WTC11 (cell line): Measurements from ENCODE around the gene EDAR. TPM values are rescaled to one million over a fixed set of nuclear protein-coding genes. Genes with fewer than 3 reads are reported as not detected.

ENCODE experiments used
- ATAC-seq: fragments of 200-7000 bp; cut with Tn5 transposase; 2 replicates; pipeline ENCODE4 v1.10.0; 2021; ENCODE audit warnings: mild to moderate bottlenecking, moderate library complexity
- CTCF ChIA-PET: fragments of 300-600 bp; sonication (Branson Sonifier 250); formaldehyde crosslinking; loops from one replicate; lab custom pipeline; 2021; ENCODE audit warnings: antibody characterized with exemption; lab: Charles Lee
- POLR2A ChIA-PET: fragments of 350-600 bp; sonication (Branson Sonifier 250); formaldehyde crosslinking; loops from one replicate; lab custom pipeline; 2021; ENCODE audit warnings: antibody characterized with exemption; lab: Charles Lee
- DNase-seq: peaks from one replicate; pipeline ENCODE4 v3.0.0; 2021; ENCODE audit warnings: low spot score
- H3K27ac Mint-ChIP-seq: 2 replicates; pipeline ENCODE4 v1.8.0; 2021; ENCODE audit warnings: mixed read lengths
- H3K27me3 Mint-ChIP-seq: 2 replicates; pipeline ENCODE4 v1.8.0; 2021; ENCODE audit warnings: low read depth, mild to moderate bottlenecking, moderate library complexity, mixed read lengths
- H3K36me3 Mint-ChIP-seq: 2 replicates; pipeline ENCODE4 v1.8.0; 2021; ENCODE audit warnings: mixed read lengths
- H3K4me1 Mint-ChIP-seq: 2 replicates; pipeline ENCODE4 v1.8.0; 2022; ENCODE audit warnings: mixed read lengths
- H3K4me3 Mint-ChIP-seq: 2 replicates; pipeline ENCODE4 v1.8.0; 2021; ENCODE audit warnings: mild to moderate bottlenecking, moderate library complexity, mixed read lengths
- H3K9me3 Mint-ChIP-seq: 2 replicates; pipeline ENCODE4 v1.8.0; 2021; ENCODE audit warnings: mixed read lengths
- ATF1 ChIP-seq: sonication (generic); formaldehyde crosslinking; IDR thresholded peaks from 2 replicates; pipeline ENCODE4 v1.8.1; 2023; ENCODE audit warnings: mild to moderate bottlenecking, moderate library complexity, missing genetic modification reagents
- FOXK1 ChIP-seq: sonication (generic); formaldehyde crosslinking; IDR thresholded peaks from 2 replicates; pipeline ENCODE4 v1.8.0; 2022; ENCODE audit warnings: mild to moderate bottlenecking, moderate library complexity, missing genetic modification reagents
- FOXP1 ChIP-seq: sonication (generic); formaldehyde crosslinking; IDR thresholded peaks from 2 replicates; pipeline ENCODE4 v1.8.0; 2022; ENCODE audit warnings: missing genetic modification reagents, mild to moderate bottlenecking, moderate library complexity, borderline replicate concordance
- JAZF1 ChIP-seq: fragments of 250-450 bp; sonication (Bioruptor Pico); IDR thresholded peaks from 2 replicates; pipeline ENCODE4 v1.9.0; 2021; ENCODE audit warnings: moderate library complexity, mild to moderate bottlenecking, inconsistent platforms
- NFE2L1 ChIP-seq: sonication (generic); formaldehyde crosslinking; IDR thresholded peaks from 2 replicates; pipeline ENCODE4 v1.8.1; 2023; ENCODE audit warnings: missing genetic modification reagents
- SMAD4 ChIP-seq: sonication (generic); formaldehyde crosslinking; IDR thresholded peaks from 2 replicates; pipeline ENCODE4 v1.8.0; 2022; ENCODE audit warnings: mild to moderate bottlenecking, missing genetic modification reagents
- SOX15 ChIP-seq: fragments of 250-450 bp; sonication (Bioruptor Pico); IDR thresholded peaks from 2 replicates; pipeline ENCODE4 v1.9.0; 2021; ENCODE audit warnings: mild to moderate bottlenecking
- TEAD4 ChIP-seq: sonication (generic); formaldehyde crosslinking; IDR thresholded peaks from 2 replicates; pipeline ENCODE4 v1.8.0; 2022; ENCODE audit warnings: mild to moderate bottlenecking, missing genetic modification reagents
- TP53 ChIP-seq: sonication (generic); formaldehyde crosslinking; IDR thresholded peaks from 2 replicates; pipeline ENCODE4 v1.8.1; 2023; ENCODE audit warnings: mild to moderate bottlenecking, missing genetic modification reagents
- total RNA-seq: library from RNA; stranded (reverse); gene quantifications from 3 replicates; pipeline ENCODE4 v1.2.3, GENCODE V29; 2021
- TF ChIP-seq, protein P1 (sequence below): fragments of 250-450 bp; sonication (Bioruptor Pico); IDR thresholded peaks from 2 replicates; pipeline ENCODE4 v1.8.0; 2021; ENCODE audit warnings: mild to moderate bottlenecking
- TF ChIP-seq, protein P2 (sequence below): sonication (generic); formaldehyde crosslinking; conservative IDR thresholded peaks from 2 replicates; pipeline ENCODE4 v1.8.1; 2023; ENCODE audit warnings: mild to moderate bottlenecking, low read depth, missing genetic modification reagents, moderate library complexity
- TF ChIP-seq, protein P3 (sequence below): fragments of 250-450 bp; sonication (Bioruptor Pico); IDR thresholded peaks from 2 replicates; pipeline ENCODE4 v1.9.0; 2021; ENCODE audit warnings: mild to moderate bottlenecking, borderline replicate concordance
- TF ChIP-seq, protein P4 (sequence below): sonication (generic); formaldehyde crosslinking; IDR thresholded peaks from 2 replicates; pipeline ENCODE4 v1.8.1; 2023; ENCODE audit warnings: mild to moderate bottlenecking, missing genetic modification reagents, borderline replicate concordance
- TF ChIP-seq, protein P5 (sequence below): sonication (generic); formaldehyde crosslinking; IDR thresholded peaks from 2 replicates; pipeline ENCODE4 v1.8.0; 2023; ENCODE audit warnings: missing genetic modification reagents
- TF ChIP-seq, protein P6 (sequence below): fragments of 250-450 bp; sonication (Bioruptor Pico); conservative IDR thresholded peaks from 2 replicates; pipeline ENCODE4 v1.9.0; 2021; ENCODE audit warnings: mild to moderate bottlenecking
- TF ChIP-seq, protein P7 (sequence below): sonication (generic); formaldehyde crosslinking; IDR thresholded peaks from 2 replicates; pipeline ENCODE4 v1.8.0; 2022; ENCODE audit warnings: mild to moderate bottlenecking, missing genetic modification reagents

Gene EDAR
- total RNA-seq, 1 experiment from 2014 or later, result not detected

DNA sequence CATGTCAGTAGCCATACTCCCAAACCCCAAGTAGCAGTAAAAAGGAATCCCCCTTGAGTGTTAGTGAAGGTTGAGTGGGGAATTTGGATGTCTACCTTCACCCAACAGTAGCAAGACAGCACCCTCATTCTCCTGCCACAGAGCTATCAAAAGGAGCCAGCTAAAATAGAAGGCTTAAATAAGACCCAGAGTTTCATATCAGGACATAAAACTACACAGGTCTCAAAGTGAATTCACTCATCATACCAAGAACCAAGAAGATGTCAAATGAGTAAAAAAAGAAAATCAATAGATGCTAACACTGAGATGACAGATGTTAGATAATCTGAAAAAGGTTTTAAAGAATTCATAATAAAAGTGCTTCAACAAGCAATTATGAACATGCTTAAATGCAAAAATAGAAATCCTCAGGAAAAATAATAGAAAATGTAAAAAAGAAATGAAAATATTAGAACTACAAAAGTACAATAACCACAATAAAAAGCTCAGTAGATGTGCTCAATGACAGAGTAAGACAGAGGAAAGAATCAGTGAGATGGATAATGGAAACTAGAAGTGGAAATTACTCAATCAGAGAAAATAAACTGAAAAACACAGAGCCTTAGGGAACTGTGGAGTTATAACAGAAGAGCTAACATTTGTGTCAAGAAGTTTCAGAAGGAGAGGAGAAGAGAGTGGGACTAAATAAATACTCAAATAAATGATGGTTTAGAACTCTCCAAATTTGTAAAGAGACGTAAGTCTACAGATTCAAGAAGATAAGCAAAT is 90.5 kb downstream of the EDAR start:
- no peaks in the 10 kb centered on the region; the same call in 1 of the 2 replicates for H3K36me3 Mint-ChIP-seq
- peaks cover 8% of the 10 kb centered on the region for H3K9me3 Mint-ChIP-seq
- H3K4me3 Mint-ChIP-seq, result no peak overlapping the region
- peaks cover 11% of the 10 kb centered on the region for H3K4me1 Mint-ChIP-seq
- DNase-seq (no peak), ATAC-seq (no peak)
- TF ChIP-seq, protein P1, sequence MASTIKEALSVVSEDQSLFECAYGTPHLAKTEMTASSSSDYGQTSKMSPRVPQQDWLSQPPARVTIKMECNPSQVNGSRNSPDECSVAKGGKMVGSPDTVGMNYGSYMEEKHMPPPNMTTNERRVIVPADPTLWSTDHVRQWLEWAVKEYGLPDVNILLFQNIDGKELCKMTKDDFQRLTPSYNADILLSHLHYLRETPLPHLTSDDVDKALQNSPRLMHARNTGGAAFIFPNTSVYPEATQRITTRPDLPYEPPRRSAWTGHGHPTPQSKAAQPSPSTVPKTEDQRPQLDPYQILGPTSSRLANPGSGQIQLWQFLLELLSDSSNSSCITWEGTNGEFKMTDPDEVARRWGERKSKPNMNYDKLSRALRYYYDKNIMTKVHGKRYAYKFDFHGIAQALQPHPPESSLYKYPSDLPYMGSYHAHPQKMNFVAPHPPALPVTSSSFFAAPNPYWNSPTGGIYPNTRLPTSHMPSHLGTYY (CRISPR knock-in tag), result no peak
- TF ChIP-seq SMAD4 (no peak), FOXK1 (CRISPR knock-in tag) (no peak), NFE2L1 (CRISPR knock-in tag) (no peak), SOX15 (CRISPR knock-in tag) (no peak), FOXP1 (CRISPR knock-in tag) (no peak), TP53 (no peak), TEAD4 (CRISPR knock-in tag) (no peak), ATF1 (CRISPR knock-in tag) (no peak), JAZF1 (CRISPR knock-in tag) (no peak)
- TF ChIP-seq, protein P2, sequence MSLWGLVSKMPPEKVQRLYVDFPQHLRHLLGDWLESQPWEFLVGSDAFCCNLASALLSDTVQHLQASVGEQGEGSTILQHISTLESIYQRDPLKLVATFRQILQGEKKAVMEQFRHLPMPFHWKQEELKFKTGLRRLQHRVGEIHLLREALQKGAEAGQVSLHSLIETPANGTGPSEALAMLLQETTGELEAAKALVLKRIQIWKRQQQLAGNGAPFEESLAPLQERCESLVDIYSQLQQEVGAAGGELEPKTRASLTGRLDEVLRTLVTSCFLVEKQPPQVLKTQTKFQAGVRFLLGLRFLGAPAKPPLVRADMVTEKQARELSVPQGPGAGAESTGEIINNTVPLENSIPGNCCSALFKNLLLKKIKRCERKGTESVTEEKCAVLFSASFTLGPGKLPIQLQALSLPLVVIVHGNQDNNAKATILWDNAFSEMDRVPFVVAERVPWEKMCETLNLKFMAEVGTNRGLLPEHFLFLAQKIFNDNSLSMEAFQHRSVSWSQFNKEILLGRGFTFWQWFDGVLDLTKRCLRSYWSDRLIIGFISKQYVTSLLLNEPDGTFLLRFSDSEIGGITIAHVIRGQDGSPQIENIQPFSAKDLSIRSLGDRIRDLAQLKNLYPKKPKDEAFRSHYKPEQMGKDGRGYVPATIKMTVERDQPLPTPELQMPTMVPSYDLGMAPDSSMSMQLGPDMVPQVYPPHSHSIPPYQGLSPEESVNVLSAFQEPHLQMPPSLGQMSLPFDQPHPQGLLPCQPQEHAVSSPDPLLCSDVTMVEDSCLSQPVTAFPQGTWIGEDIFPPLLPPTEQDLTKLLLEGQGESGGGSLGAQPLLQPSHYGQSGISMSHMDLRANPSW (CRISPR knock-in tag), result no peak
- TF ChIP-seq, protein P3, sequence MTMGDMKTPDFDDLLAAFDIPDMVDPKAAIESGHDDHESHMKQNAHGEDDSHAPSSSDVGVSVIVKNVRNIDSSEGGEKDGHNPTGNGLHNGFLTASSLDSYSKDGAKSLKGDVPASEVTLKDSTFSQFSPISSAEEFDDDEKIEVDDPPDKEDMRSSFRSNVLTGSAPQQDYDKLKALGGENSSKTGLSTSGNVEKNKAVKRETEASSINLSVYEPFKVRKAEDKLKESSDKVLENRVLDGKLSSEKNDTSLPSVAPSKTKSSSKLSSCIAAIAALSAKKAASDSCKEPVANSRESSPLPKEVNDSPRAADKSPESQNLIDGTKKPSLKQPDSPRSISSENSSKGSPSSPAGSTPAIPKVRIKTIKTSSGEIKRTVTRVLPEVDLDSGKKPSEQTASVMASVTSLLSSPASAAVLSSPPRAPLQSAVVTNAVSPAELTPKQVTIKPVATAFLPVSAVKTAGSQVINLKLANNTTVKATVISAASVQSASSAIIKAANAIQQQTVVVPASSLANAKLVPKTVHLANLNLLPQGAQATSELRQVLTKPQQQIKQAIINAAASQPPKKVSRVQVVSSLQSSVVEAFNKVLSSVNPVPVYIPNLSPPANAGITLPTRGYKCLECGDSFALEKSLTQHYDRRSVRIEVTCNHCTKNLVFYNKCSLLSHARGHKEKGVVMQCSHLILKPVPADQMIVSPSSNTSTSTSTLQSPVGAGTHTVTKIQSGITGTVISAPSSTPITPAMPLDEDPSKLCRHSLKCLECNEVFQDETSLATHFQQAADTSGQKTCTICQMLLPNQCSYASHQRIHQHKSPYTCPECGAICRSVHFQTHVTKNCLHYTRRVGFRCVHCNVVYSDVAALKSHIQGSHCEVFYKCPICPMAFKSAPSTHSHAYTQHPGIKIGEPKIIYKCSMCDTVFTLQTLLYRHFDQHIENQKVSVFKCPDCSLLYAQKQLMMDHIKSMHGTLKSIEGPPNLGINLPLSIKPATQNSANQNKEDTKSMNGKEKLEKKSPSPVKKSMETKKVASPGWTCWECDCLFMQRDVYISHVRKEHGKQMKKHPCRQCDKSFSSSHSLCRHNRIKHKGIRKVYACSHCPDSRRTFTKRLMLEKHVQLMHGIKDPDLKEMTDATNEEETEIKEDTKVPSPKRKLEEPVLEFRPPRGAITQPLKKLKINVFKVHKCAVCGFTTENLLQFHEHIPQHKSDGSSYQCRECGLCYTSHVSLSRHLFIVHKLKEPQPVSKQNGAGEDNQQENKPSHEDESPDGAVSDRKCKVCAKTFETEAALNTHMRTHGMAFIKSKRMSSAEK (CRISPR knock-in tag), result no peak
- TF ChIP-seq, protein P4, sequence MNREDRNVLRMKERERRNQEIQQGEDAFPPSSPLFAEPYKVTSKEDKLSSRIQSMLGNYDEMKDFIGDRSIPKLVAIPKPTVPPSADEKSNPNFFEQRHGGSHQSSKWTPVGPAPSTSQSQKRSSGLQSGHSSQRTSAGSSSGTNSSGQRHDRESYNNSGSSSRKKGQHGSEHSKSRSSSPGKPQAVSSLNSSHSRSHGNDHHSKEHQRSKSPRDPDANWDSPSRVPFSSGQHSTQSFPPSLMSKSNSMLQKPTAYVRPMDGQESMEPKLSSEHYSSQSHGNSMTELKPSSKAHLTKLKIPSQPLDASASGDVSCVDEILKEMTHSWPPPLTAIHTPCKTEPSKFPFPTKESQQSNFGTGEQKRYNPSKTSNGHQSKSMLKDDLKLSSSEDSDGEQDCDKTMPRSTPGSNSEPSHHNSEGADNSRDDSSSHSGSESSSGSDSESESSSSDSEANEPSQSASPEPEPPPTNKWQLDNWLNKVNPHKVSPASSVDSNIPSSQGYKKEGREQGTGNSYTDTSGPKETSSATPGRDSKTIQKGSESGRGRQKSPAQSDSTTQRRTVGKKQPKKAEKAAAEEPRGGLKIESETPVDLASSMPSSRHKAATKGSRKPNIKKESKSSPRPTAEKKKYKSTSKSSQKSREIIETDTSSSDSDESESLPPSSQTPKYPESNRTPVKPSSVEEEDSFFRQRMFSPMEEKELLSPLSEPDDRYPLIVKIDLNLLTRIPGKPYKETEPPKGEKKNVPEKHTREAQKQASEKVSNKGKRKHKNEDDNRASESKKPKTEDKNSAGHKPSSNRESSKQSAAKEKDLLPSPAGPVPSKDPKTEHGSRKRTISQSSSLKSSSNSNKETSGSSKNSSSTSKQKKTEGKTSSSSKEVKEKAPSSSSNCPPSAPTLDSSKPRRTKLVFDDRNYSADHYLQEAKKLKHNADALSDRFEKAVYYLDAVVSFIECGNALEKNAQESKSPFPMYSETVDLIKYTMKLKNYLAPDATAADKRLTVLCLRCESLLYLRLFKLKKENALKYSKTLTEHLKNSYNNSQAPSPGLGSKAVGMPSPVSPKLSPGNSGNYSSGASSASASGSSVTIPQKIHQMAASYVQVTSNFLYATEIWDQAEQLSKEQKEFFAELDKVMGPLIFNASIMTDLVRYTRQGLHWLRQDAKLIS (CRISPR knock-in tag), result no peak
- TF ChIP-seq, protein P5, sequence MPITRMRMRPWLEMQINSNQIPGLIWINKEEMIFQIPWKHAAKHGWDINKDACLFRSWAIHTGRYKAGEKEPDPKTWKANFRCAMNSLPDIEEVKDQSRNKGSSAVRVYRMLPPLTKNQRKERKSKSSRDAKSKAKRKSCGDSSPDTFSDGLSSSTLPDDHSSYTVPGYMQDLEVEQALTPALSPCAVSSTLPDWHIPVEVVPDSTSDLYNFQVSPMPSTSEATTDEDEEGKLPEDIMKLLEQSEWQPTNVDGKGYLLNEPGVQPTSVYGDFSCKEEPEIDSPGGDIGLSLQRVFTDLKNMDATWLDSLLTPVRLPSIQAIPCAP, result no peak
- TF ChIP-seq, protein P6, sequence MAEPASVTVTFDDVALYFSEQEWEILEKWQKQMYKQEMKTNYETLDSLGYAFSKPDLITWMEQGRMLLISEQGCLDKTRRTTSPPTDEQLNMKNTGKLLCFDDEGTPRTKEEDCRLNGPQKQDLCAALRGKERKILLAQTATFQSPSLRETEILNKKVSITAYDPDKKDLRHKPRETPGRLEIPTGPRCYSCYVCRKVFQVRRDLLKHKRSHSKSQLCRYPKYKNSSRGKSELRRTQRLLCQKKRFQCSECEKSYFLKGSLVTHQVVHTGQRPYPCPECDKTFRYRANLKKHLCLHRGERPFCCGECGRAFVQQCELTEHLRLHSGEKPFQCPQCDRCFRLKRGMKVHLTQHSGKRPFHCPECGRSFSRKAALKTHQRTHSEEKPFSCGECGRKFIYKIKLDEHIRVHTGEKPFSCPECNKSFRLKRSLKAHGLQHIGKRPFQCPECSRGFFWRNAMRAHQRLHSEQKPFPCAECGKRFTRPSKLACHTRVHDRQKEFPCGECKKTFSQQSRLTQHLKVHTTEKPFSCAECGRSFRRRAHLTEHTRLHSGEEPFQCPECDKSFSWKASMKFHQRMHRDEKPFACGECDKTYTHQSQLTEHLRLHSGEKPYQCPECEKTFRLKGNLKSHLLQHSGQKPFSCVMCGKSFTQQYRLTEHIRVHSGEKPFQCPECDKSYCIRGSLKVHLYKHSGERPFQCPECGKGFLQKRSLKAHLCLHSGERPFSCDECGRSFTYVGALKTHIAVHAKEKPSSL (CRISPR knock-in tag), result no peak
- TF ChIP-seq, protein P7, sequence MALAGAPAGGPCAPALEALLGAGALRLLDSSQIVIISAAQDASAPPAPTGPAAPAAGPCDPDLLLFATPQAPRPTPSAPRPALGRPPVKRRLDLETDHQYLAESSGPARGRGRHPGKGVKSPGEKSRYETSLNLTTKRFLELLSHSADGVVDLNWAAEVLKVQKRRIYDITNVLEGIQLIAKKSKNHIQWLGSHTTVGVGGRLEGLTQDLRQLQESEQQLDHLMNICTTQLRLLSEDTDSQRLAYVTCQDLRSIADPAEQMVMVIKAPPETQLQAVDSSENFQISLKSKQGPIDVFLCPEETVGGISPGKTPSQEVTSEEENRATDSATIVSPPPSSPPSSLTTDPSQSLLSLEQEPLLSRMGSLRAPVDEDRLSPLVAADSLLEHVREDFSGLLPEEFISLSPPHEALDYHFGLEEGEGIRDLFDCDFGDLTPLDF (CRISPR knock-in tag), result no peak
- ChIA-PET POLR2A (no interaction called here), CTCF (no interaction called here)
- no peaks in the 10 kb centered on the region for H3K27me3 Mint-ChIP-seq
- no peak overlapping the region for H3K27ac Mint-ChIP-seq
